Gastroesophageal sphincter (tissue), 3 donors: Measurements from ENCODE around the gene PRIM1.

Experiments
- EP300 ChIP-seq: sonication (generic); formaldehyde crosslinking; IDR thresholded peaks from one replicate; pipeline ENCODE4 v1.6.1; 2017; ENCODE audit warnings: antibody characterized with exemption, mild to moderate bottlenecking
- POLR2A ChIP-seq, 2 donors: fragments of 450-650 bp; IDR thresholded peaks; one replicate each; pipeline ENCODE4 v1.6.1; 2017; ENCODE audit warnings: antibody characterized with exemption in 2 of 2, mild to moderate bottlenecking in 2 of 2, moderate library complexity in 1 of 2
- POLR2AphosphoS5 ChIP-seq: sonication (generic); formaldehyde crosslinking; IDR thresholded peaks from one replicate; pipeline ENCODE4 v1.6.1; 2017; ENCODE audit warnings: antibody characterized with exemption
- TF ChIP-seq, protein P1 (sequence below), 4 experiments: fragments of 200-600 bp in 2 of 4; fragments of 450-650 bp in 2 of 4; sonication (generic) in 1 of 4; IDR thresholded peaks; one replicate each; pipeline ENCODE4 v1.5.1; 2017 to 2019; ENCODE audit warnings: antibody characterized with exemption in 4 of 4, mild to moderate bottlenecking in 2 of 4, moderate library complexity in 2 of 4

DNA sequence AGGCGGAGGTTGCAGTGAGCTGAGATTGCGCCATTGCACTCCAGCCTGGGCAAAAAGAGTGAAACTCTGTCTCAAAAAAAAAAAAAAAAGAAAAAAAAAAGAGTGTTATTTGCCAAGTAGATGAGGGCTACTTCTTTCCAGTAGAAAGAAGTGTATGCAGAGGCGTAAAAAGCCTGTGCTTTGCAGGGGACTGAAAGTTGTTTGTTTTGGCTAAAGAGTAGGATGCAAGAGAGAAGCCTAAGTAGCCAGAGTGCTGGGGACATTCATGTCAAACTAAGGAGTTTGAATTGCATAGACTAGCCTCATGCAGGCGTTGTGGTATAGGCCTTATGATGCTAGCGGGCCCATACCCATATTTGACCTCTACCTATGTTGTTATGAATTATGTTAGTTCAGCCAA, 20.5 kb upstream of the PRIM1 start:
- TF ChIP-seq, protein P1, sequence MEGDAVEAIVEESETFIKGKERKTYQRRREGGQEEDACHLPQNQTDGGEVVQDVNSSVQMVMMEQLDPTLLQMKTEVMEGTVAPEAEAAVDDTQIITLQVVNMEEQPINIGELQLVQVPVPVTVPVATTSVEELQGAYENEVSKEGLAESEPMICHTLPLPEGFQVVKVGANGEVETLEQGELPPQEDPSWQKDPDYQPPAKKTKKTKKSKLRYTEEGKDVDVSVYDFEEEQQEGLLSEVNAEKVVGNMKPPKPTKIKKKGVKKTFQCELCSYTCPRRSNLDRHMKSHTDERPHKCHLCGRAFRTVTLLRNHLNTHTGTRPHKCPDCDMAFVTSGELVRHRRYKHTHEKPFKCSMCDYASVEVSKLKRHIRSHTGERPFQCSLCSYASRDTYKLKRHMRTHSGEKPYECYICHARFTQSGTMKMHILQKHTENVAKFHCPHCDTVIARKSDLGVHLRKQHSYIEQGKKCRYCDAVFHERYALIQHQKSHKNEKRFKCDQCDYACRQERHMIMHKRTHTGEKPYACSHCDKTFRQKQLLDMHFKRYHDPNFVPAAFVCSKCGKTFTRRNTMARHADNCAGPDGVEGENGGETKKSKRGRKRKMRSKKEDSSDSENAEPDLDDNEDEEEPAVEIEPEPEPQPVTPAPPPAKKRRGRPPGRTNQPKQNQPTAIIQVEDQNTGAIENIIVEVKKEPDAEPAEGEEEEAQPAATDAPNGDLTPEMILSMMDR (IDR thresholded peaks at IDR 0.05), result no peak
- TF ChIP-seq POLR2A (IDR thresholded peaks at IDR 0.05) (no peak), EP300 (no peak), POLR2AphosphoS5 (no peak)
